ENCODE measurements around the gene UBE2O.
"Not testable (repeated sequence)": the region's sequence is repeated elsewhere in the genome, so short reads cannot be mapped to it uniquely, and the experiment has no call there.

Gene UBE2O

DNA sequence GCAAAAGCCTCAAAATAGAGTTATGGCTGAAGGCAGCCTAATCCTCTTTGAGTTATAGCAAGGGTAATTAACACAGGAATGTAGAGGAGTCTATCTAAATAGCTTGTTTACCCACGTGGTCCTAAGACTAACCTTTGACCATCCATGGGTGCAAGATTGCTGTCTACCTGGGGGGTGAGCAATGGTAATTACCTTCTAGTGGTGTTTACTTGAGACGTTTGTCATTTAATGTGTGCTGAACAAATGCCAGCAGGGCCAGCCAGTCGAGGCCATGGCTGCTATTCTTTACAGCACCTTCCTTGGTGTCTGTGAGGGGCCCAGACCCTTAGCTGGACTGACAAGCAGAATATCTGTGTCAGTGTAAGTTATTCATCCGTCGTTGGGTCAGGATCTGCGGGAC, 85.3 kb downstream of the UBE2O start:
- DNase-seq, result no peak

DNA sequence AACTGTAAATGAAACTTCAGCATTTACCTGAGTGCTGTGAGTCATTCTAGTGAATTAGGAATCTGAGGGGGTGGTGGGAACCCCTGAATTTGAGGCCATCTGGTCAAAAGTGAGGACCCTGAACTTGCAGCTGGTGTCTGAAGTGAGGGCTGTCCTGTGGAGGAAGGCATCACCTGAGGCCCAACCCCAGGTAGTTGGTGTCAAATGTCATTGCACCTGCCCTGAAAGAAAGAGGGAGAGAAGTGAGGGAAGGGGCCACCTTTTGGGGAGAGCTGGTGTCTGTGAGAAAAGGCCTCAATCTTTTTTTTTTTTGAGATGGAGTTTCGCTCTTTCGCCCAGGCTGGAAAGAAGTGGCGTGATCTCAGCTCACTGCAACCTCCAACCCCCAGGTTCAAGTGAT, 86.7 kb downstream of the UBE2O start:
- no peak for DNase-seq

DNA sequence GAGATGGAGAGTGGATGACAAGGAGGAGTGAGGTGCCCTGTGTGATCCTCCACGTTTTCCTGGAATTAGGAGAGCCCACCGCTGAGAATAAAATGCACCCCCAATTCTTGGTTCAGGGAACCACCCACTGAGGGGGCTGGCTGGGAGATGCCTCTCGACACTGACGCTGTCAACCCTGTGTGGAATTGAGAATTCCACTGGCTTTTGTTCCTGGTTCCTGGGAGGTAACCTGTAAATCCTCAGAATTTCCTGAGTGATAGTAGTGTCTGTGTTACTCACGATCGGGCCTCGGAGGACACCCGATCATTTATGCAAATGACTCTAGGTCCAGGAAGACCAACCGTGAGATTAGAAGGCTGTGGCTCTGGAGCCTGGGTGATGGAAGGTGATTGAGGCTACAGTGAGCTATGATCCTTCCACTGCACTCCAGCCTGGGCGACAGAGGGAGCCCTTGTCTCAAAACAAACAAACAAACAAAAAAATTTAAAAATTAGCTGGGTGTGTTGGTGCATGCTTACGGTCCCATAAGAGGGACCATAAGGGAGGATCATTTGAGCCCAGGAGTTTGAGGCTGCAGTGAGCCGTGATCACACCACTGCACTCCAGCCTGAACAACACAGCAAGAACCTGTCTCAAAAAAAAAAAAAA, 87.6 kb downstream of the UBE2O start:
- DNase-seq, result peak; percentile 19

DNA sequence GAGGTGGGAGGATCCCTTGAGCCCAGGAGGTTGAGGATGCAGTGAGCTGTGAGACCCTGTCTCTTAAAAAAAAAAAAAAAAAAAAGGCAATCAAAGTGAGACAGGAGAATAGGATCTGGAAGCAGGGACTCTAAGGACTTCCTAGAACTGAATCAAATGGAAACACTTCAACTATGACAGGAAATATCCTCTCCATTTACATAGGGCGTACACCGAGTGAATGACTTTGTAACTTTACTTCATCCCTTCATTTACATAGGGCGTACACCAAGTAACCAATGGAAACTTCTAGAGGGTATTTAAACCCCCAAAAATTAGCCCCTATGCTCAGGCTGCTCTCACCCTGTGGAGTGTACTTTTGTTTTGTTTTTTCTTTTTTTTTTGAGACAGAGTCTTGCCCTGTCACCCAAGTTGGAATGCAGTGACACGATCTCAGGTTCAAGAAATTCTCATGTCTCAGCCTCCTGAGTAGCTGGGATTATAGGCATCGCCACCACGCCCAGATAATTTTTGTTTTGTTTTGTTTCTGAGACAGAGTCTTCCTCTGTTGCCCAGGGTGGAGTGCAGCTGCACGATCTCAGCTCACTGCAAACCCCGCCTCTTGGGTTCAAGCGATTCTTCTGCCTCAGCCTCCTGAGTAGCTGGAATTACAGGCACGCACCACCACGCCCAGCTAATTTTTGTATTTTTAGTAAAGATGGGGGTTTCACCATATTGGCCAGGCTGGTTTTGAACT, 89.7 kb downstream of the UBE2O start:
- no peak for DNase-seq

DNA sequence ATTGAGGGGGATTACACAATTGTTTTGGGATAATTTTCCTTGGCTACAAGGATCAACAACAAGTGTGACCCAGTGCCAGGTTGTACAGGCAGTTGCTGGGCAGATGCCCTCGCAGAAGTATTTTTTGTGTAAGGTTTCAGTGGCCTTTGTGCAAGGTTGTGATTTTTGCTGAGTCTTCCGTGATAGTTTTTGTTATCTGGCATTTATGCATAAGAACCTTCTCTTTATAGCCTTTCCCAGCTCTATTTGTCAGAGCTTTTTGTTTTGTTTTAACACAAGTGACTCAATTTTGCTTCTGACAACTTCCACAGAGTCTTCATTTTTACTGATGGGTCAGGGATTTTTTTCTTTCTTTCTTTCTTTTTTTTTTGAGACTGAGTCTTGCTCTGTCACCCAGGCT, 92.5 kb downstream of the UBE2O start:
- no peak for DNase-seq

DNA sequence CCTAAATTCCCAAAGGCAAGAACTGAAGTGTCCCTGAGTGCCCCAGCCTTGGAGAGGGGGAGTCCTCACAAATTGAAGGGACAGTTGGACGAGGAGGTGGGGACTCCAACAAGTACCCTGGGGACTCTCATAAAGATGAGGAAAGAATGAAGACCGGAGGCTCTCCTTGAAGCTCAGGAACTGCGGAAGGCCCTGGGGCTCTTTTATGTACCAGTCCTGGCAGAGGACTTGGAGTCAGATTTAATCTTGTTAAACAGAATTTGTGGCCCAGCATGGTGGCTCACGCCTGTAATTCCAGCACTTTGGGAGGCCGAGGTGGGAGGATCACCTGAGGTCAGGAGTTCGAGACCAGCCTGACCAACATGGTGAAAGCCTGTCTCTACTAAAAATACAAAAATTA, 93.2 kb downstream of the UBE2O start:
- DNase-seq, result not testable (repeated sequence)

DNA sequence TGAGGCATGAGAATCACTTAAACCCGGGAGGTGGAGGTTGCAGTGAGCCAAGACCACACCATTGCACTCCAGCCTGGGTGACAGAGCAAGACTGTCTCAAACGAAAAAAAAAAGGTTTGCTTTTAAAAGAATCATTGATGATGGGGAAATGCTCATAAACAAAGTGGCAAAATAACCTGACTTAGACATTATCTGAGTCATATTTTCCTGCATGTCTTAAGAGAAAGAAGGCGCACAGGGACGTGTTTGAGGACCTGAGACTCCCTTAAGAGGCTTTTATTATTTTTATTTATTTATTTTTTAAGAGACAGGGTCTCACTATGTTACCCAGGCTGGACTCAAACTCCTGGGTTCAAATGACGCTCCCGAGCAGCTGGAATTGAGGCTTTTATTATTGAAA, 93.6 kb downstream of the UBE2O start:
- DNase-seq, result no peak

DNA sequence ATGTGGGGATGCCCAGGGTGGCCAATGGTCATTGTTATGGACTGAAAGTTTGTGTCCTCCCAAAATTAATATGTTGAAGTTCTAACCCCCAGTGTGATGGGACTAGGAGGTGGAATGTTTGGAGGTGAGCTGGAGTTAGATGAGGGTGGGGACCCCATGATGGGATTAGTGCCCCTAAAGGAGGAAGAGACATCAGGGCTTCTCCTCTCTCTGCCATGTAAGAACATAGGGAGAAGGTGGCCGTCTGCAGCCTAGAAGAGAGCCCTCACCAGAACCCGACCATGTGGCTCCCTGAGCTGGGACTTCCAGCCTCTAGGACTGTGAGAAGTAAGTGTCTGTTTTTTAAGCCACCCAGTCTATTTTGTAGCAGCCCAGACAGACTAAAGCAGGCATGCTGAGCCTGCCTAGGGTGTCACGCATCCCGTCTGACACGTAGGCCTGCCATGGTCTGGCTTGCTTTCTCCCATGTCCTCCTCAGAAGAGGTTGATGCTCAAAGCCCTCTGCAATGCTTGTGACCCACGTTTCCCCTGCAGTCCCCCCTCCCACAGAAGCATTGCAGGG, 95.3 kb downstream of the UBE2O start:
- DNase-seq, result no peak

DNA sequence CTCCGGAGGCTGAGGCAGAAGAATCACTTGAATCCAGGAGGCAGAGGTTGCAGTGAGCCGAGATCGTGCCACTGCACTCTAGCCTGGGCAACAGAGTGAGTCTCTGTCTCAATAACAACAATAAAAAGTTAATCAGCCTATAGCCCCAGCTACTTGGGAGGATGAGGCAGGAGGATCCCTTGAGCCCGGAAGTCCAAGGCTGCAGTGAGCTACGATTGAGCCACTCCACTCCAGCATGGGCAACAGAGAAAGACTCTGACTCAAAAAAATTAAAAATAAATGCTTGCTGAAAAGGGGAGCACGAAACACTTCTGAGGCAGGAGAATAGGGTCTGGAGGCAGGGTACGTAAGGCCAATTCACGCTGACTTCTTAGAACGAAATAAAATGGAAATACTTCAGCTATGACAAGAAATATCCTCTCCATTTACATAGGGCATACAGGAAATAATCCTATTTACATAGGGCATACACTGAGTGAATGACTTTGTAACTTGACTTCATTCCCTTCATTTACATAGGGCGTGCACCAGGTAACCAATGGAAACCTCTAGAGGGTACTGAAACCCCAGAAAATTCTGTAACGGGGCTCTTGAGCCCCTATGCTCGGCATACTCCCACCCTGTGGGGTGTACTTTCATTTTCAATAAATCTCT, 96.0 kb downstream of the UBE2O start:
- DNase-seq, result no peak

DNA sequence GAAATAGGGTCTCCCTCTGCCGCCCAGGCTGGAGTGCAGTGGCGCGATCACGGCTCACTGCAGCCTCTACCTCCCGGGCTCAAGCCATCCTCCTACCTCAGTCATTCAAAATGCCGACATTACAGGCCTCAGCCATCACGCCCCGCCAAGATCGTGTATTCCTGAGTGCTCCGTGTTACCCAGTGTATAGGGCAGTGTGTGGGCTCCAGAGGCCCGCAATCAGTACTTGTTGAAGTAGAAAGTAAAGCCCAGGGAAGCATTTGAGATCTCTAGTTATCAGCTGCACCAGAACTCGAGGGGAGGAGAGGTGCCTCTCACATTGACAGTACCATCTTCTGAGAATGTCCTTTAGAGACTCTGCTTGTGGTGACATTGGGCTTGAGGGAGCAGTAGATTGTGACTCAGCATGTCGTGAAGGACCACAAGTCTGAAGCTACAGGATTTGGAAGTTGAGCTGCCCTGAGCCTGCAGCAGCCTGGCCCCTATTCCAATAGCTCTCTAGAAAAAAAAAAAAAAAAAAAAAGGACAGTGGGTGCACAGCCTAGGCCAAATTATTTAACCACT, 98.1 kb downstream of the UBE2O start:
- no peak for DNase-seq

DNA sequence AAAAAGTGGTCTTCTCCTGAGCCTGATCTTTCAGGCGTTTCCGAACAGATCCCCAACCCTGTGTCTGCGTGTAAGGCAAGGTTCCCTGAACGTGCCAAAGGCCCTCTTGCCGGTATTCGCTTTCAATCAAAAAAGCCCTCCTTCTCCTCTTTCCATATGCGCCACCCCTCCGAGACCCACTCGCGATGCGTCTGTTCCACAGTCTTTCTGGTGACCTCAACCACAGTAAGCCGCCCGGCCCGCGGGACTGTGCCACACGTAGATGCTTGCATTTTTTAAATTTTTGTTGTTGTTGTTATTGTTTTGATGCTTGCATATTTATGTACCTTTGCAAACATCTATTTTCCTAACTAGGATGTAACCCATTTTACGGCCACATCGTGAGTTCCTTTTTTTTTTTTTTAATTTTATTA, 98.6 kb downstream of the UBE2O start:
- no peak for DNase-seq

DNA sequence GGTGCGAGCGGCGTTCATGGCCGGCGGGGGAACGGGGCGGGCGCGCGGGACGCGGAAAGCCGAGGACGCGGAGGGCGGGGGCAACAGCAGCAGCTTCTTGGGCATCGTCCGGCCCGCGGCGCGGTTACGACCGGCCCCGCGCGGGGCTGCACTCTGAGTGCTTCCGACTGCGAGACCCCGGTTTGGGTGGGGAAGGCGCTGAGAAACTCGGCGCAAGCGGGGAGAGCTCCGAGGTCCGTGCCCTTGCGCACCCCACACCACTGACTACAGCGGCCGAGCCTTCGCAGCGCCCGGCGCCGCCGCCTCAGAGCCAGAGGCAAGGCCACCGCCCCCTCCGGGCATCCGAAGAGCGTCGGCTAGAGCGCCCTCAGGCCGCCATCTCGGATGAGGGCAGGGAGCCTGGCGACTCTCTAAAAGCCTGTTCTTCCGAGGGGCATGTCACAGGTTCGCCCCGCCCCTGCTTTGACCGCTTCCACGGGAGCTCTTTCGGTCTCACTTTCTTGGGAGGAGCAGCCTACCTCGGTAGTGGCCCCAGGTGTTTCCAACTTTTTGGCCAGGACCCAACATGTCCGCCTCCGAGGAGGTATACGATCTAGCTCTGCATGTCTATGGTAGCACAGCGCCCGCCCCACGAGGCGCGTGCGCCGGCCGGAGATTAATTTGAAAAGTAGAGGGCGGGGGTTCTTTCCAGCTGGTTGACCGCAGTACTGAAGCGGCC, 99.2 kb downstream of the UBE2O start, which contains the start of gene PRPSAP1:
Gene PRPSAP1 (minus strand): TSS at position 318 of the 718 bp plus-strand sequence. CDS start 213 bp downstream, at position 105.
- peak; percentile 93 for DNase-seq

DNA sequence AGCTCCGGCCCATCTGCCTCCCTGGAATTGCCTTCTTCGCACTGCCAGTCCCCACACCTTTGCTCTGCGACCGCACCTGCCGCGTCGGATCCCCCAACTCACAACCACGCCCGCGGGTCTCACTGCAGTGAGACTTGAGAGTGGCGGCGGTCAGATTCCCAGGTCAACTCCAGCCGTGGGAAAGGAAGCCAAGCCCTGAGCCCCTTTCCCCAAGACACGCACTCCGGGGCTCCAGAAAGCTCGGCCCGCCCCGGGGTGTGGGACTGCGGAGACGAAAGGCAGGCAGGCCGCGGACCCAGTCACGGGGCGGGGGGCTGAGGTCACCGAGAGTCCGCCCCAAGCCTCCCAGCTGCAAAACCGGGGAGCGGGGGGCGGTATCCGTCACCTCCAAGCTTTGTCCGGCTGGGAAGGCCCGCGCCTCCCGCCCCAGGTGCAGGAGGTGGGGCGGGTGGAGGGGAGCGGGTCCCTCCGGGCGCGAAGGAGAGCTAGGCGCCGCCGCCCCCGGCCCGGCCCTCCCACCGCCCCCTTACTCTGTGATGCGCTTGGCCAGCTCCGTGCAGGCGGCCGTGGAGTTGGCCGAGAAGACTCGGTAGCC, 99.9 kb downstream of the UBE2O start:
- peak; percentile 40 for DNase-seq

DNA sequence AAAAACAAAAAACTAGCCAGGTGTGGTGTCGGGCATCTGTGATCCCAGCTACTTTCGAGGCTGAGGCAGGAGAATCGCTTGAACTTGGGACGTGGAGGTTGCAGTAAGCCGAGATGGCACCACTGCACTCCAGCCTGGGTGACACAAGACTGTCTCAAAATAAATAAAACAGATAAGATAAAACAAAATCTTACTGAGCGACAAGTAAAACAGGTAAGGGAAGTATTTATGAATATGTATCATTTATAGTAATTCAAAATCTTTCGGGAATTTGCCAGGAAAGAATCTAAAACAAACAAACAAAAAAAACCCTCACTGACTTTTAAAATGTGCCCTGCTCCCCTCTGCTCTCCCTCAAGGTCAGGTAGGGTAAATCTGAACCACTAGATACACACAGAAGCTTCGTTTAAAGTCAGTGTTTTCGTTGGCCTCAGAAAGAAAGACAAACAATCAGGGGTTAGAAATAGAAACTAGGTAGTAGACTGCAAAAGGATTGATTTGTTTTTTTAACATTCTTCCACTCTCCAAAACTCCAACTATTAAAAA, 101.4 kb downstream of the UBE2O start:
- DNase-seq, result no peak

DNA sequence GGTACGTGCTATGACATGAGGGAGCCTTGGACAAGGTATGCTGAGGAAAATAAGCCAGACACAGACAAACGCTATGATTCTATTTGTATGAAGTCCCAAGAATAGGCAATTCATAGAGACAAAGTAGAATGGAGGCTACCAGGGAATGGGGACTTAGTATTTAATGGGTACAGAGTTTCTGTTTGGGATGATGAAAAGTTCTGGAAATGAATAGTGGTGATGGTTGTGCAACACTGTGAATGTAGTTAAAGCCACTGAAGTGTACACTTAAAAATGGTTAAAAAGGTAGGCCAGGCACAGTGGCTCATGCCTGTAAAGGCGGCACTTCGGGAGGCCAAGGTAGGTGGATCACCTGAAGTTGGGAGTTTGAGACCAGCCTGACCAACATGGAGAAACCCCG, 102.5 kb downstream of the UBE2O start:
- DNase-seq, result no peak

DNA sequence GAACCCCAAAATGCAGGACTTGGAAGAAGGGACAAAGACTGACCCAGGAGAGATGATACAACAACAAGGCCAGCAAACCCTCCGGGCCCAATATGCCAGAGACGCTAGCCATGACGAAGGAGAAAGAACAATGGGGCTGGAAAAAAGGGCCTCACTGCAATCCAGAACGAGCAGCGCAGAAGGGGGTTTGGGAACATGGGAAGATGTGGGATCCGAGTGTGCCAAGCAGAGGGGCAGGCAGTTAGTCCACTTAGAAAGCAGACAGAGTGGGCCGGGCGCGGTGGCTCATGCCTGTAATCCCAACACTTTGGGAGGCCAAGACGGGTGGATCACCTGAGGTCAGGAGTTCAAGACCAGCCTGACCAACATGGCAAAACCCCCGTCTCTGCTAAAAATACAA, 106.0 kb downstream of the UBE2O start:
- DNase-seq, result not testable (repeated sequence)

DNA sequence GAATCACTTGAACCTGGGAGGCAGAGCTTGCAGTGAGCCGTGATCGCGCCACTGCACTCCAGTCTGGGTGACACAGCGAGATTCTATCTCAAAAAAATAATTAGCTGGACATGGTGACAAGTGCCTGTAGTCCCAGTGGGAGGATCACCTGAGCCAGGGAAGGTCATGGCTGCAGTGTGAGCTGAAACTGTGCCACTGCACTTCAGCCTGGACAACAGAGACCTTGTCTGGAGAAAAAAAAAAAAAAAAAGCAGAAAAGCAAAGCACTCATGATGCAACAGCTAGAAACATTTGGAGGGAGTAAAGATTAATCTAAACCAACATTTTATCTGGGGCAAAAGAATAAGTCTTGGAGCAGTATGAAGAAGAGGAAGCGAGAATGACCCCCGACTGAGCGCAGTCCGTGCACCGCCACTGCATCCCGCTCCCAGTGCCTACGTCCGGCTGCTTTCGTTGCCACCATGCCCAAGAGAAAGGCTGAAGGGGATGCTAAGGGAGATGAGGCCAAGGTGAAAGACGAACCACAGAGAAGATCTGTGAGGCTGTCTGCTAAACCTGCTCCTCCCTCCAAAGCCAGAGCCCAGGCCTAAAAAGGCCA, 107.5 kb downstream of the UBE2O start:
- DNase-seq, result no peak

DNA sequence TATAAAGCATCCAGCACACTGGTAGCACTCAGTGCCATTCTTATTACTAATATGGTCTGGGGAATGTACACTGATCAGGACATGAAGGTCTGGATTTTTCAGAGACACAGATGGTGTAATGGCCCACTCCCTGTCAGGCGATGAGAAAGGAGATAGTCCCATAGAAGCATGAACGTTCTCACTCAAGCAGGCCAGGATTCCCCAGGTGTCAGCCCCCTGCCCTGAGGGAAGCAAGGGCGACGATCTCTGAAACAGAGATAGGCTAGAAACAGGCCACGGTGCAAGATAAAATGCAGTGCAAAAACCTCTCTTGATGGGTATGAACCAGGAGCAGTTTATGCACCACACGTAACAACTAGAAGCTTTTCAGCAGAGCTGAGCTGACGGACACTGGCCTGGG, 109.8 kb downstream of the UBE2O start:
- DNase-seq, result no peak

DNA sequence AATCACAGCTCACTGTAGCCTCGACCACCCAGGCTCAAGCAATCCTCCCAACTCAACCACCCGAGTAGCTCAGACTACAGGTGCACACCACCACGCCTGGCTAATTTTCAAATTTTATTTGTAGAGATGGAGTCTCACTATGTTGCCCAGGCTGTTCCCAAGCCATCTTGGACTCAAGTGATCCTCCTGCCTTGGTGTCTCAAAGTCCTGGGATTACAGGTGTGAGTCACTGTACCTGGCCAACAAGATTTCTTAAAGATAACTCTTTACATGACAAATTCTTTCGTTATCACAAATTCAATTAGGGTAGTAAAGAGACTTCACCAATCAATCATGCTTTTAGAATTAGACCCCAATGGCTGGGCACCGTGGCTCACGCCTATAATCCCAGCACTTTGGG, 111.7 kb downstream of the UBE2O start:
- DNase-seq, result no peak
